HG03066 (cell line): ENCODE data around the gene ISG15.
"Not testable (repeated sequence)": the region's sequence is repeated elsewhere in the genome, so short reads cannot be mapped to it uniquely, and the experiment has no call there.

ENCODE experiments used
- ATAC-seq: cut with Tn5 transposase; IDR thresholded peaks from one replicate; pipeline ENCODE4 v1.9.1; 2021; ENCODE audit warnings: low read depth; ENCODE audit not compliant: unreplicated experiment

Gene ISG15

DNA sequence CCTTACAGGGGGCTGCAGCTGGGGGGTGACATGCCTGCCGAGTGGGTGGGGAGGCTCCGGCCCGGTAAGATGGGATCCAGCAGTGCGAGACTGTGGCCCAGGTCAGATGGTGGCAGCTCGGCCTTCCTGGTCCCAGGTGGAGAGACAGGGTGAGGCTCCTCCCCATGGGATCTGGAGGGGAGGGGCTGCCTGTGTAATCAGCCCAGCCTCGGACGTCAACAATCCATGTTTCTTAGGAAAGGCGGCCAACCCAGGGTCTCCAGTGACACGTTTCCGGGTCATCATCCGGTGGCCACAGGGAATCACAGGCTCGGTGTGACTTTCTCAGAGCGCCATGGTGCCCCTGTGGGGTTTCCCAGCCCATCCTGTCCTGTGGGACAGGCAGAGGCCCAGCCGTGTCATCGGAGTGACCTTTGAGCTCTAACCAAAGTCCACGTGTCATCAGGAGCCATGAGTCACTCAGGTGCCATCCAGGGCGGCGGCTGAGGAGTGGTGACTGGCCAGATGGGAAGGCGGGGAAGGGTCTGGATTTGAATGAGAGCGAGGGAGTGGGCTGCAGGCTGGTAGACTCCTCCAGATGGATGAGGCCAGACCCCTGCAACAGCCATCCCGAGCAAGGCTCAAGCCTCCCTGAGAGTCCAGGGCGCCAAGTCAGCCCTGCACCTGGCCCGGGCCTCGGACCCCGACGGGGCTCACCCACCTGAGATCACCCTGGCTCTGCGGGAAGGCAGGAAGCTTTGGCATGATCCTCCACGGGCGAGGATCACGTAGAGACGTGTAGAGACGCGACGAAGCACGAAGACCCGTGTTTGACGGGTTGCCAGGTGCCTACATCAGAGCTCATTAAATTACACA, 6.8 kb upstream of the ISG15 start:
- no peak for ATAC-seq

DNA sequence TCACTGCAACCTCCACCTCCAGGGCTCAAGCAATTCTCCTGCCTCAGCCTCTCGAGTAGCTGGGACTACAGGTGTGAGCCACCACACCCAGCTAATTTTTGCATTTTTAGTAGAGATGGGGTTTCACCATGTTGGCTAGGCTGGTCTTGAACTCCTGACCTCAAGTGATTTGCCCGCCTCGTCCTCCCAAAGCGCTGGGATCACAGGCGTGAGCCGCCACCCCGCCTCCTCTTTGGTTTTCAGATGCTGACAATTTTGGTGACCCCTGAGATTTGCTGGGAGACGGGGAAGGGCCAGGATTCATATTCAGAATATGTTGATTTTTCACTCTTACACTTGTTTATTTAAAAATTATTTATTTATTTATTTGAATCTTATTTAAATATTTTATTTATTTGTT, 3.2 kb upstream of the ISG15 start:
- ATAC-seq: not testable (repeated sequence)

DNA sequence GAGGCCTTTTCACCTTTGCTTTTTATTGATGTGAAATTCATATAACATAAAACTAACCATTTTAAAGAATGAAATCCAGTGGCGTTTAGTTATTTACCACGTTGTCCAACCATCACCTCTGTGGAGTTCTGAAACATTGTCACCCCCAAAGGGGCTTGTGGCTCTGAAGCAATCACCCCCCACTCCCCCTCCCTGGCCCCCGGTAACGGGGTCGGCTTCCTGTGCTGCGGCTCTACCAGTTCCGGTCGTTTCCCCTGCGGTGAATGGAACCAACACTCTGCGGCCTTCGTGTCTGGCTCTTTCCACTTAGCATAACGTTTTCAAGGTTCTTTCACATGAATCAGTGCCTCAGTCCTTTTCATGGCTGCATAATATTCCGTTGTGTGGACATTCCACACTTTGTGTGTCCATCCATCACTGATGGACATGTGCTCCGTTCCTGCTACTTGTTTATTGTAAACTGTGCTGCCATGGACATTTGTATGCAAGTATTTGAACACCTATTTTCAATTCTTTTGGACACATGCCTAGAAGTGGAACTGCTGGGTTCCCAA, 1.8 kb upstream of the ISG15 start:
- ATAC-seq: no peak

DNA sequence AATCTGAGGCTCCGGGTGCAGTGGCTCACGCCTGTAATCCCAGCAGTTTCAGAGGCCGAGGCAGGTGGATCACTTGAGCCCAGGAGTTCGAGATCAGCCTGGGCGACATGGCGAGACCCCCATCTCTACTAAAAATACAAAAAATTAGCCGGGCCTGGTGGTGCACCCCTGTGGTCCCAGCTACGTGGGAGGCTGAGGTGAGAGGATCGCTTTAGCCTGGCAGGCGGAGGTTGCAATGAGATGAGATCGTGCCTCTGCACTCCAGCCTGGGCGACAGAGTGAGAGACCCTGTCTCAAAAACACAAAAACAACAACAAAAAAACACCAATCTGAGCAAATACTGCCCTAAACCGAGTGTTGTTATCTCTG, 577 bp upstream of the ISG15 start:
- not testable (repeated sequence) for ATAC-seq

DNA sequence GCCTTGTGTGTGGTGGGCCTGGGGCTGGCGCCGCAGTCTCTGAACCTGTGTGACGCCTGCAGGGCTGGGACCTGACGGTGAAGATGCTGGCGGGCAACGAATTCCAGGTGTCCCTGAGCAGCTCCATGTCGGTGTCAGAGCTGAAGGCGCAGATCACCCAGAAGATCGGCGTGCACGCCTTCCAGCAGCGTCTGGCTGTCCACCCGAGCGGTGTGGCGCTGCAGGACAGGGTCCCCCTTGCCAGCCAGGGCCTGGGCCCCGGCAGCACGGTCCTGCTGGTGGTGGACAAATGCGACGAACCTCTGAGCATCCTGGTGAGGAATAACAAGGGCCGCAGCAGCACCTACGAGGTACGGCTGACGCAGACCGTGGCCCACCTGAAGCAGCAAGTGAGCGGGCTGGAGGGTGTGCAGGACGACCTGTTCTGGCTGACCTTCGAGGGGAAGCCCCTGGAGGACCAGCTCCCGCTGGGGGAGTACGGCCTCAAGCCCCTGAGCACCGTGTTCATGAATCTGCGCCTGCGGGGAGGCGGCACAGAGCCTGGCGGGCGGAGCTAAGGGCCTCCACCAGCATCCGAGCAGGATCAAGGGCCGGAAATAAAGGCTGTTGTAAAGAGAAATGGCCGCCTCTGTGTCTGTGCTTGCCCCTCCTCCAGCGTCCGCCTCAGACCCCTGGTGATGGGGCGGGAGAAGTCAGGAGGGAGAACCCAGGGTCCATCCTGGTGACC, 788 bp downstream of the ISG15 start:
- no peak for ATAC-seq

DNA sequence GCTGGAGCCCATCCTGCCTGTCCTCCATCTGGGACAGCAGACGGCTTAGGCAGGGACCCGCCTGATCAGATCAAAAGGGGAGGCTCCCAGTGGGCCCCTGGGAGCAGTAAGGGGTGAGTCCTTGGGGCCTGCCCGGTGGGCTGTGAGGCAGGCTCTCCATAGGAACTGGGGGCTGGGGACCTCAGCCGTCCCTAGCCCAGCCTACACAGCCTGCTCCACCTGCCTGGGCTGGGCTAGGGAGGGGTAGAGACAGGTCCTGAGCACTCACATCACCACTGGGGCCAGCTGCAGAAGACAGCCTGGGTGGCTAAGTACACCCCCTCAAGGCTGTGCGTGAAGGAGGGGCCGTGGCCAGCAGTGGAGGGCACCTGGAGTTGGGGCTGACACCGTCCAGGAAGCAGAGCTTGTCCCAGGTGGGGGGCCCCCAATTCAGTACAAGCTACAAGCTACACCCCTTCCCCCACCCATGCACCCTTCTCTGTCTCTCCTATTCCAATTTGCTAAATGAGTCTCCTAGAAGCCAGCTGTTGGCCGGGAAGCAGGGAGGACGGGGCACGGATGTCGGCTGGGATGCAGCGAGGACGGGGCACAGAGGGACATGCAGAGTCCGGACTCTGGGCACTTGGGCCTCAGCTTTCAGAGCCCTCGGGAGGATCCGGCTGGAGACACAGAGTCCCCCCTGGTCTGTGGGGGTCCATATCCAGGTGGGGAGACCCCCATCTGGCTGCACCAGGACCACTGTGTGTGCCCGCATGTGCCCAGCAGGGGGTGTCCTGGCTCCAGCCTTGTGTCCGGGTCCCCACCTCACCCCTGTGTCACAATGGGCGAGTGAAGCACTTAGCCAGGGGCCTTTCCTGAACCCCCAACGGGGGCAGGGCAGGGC, 1.7 kb downstream of the ISG15 start:
- no peak for ATAC-seq

DNA sequence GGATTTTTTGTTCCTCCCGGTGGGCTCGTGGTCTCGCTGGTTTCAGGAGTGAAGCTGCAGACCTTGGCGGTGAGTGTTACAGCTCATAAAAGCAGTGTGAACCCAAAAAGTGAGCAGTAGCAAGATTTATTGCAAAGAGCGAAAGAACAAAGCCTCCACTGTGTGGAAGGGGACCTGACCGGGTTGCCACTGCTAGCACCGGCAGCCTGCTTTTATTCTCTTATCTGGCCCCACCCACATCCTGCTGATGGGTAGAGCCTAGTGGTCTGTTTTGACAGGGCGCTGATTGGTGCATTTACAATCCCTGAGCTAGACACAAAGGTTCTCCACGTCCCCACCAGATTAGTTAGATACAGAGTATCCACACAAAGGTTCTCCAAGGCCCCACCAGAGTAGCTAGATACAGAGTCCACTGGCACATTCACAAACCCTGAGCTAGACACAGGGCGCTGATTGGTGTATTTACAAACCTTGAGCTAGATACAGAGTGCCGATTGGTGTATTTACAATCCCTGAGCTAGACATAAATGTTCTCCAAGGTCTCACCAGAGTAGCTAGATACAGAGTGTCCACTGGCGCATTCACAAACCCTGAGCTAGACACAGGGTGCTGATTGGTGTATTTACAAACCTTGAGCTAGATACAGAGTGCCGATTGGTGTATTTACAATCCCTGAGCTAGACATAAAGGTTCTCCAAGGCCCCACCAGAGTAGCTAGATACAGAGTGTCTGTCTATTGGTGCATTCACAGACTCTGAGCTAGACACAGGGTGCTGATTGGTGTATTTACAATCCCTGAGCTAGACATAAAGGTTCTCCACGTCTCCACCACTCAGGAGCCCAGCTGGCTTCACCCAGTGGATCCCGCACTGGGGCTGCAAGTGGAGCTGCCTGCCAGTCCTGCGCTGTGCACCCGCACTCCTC, 4.4 kb downstream of the ISG15 start:
- not testable (repeated sequence) for ATAC-seq

DNA sequence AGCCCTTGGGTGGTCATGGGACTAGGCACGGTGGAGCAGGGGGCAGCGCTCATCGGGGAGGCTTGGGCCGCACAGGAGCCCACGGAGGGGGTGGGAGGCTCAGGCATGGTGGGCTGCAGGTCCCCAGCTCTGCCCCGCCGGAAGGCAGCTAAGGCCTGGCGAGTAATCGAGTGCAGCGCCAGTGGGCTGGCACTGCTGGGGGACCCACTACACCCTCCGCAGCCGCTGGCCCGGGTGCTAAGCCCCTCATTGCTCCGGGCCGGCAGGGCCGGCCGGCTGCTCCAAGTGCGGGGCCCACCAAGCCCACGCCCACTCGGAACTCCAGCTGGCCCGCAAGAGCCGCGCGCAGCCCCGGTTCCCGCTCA, 5.0 kb downstream of the ISG15 start:
- ATAC-seq: not testable (repeated sequence)

DNA sequence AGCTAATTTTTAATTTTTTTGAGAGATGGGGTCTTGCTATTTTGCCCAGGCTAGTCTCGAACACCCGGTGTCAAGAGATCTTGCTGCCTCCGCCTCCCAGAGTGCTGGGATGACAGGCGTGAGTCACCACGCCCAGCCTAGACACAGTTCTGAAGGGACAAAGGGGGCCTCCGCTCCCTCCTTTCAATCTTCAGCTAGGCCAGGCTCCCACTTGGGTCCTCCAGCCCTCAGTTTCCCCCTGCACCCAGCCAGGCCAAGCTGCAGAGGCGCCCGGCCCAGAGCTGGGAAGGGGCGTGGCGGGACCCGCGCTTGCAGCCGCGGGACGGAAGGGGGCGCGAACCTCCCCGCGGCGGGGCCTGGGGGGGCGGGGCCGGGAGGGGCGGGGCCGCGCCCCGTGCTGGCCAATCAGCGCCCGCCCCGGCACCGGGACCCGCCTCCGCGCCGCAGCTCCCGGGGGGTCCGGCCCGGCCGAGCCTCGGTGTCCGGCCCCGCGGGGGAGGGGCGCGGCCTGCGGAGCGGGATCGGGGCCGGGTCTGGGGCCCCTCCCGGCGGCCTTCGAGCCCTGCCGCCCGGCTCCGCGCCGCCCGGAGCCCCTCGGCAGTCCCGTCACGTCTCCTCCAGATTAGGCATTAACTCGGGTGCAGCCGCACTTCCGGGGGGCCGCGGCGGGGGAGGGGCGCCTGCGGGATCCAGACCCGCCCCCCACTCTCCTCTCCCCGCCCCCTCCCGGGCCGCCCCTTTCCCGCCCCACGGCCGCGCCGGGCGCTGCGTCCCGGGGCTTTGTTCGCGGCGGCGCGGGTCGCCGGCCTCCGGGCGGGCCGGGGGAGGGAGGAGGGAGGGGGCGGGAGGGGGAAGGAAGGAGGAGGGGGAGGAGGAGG, 6.1 kb downstream of the ISG15 start:
- ATAC-seq: peak; percentile 49

DNA sequence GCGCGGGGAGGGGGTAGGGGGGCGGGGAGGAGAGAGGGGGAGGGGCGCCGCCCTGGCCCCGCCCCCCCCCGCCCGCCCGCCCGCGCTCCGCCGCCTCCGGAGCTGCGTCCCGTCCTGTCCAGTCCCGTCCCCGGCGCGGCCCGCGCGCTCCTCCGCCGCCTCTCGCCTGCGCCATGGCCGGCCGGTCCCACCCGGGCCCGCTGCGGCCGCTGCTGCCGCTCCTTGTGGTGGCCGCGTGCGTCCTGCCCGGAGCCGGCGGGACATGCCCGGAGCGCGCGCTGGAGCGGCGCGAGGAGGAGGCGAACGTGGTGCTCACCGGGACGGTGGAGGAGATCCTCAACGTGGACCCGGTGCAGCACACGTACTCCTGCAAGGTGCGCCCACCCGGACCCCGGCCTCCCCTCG, 6.7 kb downstream of the ISG15 start, which contains the start of gene AGRN:
TSS of gene AGRN (plus strand) at position 121 of the 405 bp plus-strand sequence. CDS start at position 174, 53 bp downstream.
- ATAC-seq: peak; percentile 28

DNA sequence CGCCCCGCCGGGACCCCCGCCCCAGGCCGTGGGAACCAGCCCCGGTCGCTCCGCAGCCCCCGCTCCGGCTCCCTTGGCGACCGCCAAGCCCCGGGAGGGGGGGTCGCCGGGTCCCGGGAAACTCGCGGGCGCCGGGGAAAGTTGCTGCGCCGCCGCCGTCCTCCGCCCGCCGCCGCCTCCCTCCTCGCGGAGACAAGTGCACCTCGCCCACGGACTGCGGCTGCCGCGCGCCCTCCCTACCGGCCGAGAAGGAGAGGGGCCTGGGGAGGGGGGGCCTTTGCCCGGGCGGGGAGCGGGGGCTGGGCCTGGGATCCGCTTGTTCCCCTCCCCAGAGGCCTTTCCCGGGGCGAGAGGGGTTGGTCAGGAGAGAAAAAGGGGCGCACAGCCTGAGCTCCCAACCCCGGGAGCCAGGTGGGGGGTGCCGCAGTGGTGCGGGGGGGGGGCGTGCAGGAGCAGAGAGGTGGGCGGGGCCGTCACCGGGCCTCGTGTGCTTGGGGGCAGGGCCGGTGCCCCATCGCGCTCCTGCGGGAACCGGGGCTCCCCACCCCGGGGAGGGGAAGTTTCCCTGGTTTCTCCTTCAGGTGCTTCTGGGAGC, 7.2 kb downstream of the ISG15 start:
- ATAC-seq: no peak

DNA sequence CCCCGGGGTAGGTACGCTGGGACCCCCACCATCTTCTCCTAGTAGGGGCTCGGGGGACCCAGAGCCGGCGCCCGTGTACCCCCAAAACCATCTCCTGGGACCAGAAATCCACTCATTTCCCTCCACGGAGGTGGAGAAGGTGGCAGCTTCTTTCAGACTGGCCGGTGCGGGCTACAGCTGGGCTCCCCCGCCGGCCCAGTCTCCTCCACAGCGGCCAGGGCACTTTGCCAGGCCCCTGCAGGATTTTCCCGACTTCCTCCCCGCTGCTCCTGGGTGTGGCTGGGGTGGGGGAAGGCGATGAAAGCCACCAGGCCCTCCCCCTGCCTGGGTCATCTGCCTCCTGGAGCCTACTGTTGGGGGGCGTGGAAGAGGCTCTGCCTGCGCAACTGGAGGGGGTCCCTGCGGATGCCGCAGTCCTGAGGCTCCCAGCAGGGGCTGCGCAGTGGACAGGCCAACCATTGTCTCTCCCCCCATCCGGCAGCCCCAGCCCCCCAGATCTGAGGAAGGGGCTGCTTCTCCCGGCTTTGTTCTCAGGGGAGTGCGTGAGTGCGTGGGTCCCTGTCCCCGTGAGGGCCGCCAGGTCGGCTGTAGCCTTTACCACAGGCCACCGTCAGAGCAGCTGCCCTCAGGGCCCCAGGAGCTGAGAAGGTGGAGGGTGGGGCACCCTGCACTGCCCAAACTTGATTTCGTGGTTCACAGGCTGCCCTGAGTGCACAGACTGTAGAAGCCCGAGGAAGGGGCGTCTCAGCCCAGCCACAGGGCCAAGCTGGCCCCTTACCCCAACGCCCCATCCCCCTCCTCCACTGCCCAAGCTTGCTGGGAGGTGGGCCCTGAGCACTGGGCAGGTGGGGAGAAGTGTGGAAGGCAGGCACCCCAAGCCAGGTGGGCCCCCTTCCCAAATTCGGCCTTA, 8.0 kb downstream of the ISG15 start:
- ATAC-seq: no peak

DNA sequence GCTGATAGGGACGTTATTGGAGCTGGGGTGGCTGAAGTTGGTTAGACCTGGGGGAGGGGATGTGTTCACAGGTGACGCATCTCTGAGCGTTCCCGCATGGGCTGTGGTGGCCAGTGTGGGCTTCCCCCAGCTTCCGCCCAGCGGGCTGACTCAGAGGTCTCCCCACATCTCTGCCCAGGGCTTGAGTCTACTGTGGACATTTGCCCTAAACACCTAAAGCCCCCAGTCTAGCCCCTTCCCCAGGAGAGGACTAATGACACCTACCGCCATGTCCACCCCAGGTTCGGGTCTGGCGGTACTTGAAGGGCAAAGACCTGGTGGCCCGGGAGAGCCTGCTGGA, 8.6 kb downstream of the ISG15 start:
- no peak for ATAC-seq

DNA sequence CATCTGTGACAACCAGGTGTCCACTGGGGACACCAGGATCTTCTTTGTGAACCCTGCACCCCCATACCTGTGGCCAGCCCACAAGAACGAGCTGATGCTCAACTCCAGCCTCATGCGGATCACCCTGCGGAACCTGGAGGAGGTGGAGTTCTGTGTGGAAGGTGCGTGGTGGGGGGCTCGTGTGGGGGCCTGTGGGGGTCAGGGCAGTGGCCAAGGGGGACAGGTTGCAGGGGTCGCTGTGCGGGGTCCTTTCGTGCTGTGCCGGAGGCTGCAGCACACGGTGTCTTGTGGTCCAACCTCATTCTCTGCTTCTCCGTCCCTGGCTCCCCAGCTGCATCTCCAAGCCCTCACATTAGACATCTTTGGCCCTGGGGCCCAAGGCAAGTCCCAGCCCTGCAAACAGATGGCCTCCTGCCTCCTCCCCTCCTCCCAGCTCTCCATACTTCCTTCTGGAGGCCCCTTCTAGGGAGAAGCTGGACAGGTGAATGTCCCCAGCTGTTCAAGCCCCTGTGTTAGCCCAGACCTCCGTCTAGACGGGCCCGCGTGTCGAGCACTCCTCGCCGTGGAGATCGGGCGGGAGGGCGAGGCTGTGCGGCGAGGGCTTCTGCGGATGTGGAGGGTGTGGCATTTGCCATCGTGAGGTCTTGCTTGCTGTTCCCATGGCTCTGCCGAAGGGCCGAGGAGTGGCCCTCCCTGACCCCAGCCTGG, 9.2 kb downstream of the ISG15 start:
- ATAC-seq: no peak

DNA sequence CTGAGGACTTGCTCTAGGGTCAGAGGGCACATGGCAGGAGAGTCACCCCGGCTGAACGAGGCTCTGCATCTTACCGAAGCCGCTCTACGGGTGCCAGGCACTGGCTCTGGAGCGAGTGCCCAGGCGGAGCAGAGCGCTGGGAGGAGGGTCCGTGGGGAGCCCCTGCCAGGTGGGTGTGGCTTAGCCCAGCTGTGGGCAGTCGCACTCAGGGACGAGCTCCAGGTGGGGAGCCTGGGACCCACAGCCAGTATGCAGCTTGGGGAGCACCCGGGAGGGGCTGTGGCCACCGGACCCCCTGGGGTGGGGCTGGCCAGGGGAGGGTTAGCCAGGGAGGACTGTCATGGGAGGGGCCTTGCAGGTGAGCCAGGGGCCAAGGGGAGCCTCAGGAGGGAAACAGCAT, 10.4 kb downstream of the ISG15 start:
- no peak for ATAC-seq

DNA sequence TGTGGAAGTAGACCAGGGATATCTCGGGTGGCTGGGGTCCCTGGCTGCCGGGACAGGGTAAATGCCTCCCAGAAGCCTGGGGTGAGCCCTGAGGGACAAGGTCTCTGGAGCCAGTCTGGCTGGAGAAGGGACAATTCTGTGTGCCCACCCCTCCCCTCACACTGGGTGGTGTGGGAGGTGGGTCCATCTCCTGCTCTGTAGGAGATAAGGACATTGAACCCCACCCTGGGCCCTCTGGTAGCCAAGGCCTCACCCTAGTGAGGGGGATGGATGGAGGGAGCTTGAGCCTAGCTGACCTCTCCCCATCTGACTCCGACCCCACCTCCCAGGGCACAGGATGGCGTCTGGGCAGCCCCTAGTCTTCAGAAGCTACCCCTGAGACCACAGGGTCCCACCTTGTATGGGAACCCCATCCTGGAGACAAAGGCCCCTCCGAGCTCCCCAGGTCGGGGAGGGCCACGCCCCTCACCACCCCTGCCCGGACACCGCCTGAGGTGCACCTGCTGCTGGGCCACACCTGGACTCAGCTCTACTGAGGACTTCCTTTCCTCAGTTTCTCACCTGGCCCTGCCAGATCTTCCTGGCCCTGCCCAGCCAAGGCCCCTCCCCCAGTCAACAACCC, 11.0 kb downstream of the ISG15 start:
- no peak for ATAC-seq
